ENCODE measurements around the gene SFXN4. TPM values are rescaled to one million over a fixed set of nuclear protein-coding genes. Genes with fewer than 3 reads are reported as not detected.
A peak's percentile ranks its signal among the peaks of the same experiment; 100 is the strongest.

The SFXN4 gene
- total and polyA plus RNA-seq, 9 of the 15 experiments (the other 6 are each of a cell fraction or from before 2014, with no cell fraction given), result 40.1 to 97.8 (median 54.5) TPM

DNA sequence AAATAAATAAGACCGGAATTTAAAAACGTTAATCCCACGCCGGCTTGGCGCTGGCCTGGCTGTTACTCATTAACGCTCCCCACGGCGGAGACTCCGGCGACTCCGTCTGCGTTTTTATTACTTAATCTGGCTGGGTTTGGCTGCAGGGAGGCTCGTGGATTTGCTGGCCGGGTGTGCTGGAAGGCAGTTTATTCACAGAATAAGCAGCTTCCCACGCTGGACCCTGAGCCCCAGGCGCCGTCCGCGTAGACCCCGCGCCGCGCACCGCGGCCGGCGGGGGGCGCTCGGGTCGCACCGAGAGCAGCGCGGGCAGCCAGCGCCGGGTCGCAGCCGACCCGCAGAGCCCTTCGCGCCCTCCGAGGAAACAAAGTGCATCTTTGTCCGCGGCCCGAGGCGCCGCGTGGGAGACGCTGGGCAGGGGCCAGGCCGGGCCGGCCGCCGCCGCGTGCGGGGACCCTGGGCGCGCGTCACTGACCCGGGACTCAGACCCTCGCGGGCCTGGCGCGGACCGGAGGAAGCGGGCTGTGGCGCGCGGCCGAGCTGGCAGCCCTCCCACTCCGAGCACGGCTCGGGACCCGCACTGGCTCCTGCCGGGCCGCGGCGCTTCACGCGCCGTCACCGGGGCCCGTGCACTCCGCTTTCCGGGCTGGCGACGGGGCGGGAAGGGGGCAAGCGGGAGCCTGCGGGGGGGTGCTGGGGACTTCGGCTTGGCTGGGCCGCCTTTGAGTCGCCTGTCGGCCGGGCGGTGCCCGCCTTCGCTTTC is 41.3 kb upstream of the SFXN4 start (continued):
- TF ChIP-seq, protein P1, sequence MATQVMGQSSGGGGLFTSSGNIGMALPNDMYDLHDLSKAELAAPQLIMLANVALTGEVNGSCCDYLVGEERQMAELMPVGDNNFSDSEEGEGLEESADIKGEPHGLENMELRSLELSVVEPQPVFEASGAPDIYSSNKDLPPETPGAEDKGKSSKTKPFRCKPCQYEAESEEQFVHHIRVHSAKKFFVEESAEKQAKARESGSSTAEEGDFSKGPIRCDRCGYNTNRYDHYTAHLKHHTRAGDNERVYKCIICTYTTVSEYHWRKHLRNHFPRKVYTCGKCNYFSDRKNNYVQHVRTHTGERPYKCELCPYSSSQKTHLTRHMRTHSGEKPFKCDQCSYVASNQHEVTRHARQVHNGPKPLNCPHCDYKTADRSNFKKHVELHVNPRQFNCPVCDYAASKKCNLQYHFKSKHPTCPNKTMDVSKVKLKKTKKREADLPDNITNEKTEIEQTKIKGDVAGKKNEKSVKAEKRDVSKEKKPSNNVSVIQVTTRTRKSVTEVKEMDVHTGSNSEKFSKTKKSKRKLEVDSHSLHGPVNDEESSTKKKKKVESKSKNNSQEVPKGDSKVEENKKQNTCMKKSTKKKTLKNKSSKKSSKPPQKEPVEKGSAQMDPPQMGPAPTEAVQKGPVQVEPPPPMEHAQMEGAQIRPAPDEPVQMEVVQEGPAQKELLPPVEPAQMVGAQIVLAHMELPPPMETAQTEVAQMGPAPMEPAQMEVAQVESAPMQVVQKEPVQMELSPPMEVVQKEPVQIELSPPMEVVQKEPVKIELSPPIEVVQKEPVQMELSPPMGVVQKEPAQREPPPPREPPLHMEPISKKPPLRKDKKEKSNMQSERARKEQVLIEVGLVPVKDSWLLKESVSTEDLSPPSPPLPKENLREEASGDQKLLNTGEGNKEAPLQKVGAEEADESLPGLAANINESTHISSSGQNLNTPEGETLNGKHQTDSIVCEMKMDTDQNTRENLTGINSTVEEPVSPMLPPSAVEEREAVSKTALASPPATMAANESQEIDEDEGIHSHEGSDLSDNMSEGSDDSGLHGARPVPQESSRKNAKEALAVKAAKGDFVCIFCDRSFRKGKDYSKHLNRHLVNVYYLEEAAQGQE (IDR thresholded peaks at IDR 0.05; ENCODE audit: borderline replicate concordance), result peak; percentile 80
- TF ChIP-seq, protein P1 (CRISPR knock-in tag; IDR thresholded peaks at IDR 0.05; ENCODE audit: low read depth), result no peak
- no peak for TF ChIP-seq ZNF764 (CRISPR knock-in tag; IDR thresholded peaks at IDR 0.05; ENCODE audit: low read depth)
- no peak for TF ChIP-seq ZNF274 (IDR thresholded peaks at IDR 0.05; ENCODE audit: borderline replicate concordance, low read depth, low read length)
- no peak for TF ChIP-seq CHD2 (IDR thresholded peaks at IDR 0.05; ENCODE audit: low read depth, low read length)
- no peak for TF ChIP-seq ZNF282 (CRISPR knock-in tag; IDR thresholded peaks at IDR 0.05)
- TF ChIP-seq, protein P2, sequence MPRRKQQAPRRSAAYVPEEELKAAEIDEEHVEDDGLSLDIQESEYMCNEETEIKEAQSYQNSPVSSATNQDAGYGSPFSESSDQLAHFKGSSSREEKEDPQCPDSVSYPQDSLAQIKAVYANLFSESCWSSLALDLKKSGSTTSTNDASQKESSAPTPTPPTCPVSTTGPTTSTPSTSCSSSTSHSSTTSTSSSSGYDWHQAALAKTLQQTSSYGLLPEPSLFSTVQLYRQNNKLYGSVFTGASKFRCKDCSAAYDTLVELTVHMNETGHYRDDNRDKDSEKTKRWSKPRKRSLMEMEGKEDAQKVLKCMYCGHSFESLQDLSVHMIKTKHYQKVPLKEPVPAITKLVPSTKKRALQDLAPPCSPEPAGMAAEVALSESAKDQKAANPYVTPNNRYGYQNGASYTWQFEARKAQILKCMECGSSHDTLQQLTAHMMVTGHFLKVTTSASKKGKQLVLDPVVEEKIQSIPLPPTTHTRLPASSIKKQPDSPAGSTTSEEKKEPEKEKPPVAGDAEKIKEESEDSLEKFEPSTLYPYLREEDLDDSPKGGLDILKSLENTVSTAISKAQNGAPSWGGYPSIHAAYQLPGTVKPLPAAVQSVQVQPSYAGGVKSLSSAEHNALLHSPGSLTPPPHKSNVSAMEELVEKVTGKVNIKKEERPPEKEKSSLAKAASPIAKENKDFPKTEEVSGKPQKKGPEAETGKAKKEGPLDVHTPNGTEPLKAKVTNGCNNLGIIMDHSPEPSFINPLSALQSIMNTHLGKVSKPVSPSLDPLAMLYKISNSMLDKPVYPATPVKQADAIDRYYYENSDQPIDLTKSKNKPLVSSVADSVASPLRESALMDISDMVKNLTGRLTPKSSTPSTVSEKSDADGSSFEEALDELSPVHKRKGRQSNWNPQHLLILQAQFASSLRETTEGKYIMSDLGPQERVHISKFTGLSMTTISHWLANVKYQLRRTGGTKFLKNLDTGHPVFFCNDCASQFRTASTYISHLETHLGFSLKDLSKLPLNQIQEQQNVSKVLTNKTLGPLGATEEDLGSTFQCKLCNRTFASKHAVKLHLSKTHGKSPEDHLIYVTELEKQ (CRISPR knock-in tag; IDR thresholded peaks at IDR 0.05), result no peak
- TF ChIP-seq ETV5 (CRISPR knock-in tag; IDR thresholded peaks at IDR 0.05; ENCODE audit: low read depth), result no peak
- TF ChIP-seq, protein P3, sequence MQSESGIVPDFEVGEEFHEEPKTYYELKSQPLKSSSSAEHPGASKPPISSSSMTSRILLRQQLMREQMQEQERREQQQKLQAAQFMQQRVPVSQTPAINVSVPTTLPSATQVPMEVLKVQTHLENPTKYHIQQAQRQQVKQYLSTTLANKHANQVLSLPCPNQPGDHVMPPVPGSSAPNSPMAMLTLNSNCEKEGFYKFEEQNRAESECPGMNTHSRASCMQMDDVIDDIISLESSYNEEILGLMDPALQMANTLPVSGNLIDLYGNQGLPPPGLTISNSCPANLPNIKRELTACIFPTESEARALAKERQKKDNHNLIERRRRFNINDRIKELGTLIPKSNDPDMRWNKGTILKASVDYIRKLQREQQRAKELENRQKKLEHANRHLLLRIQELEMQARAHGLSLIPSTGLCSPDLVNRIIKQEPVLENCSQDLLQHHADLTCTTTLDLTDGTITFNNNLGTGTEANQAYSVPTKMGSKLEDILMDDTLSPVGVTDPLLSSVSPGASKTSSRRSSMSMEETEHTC (IDR thresholded peaks at IDR 0.05), result no peak
- TF ChIP-seq NR0B1 (IDR thresholded peaks at IDR 0.05; ENCODE audit: partially characterized antibody), result no peak
- TF ChIP-seq ZNF165 (CRISPR knock-in tag; IDR thresholded peaks at IDR 0.05; ENCODE audit: borderline replicate concordance), result no peak
- TF ChIP-seq NCOR1 (IDR thresholded peaks at IDR 0.05), result no peak
- peak; percentile 66; the same call in 1 of the 2 replicates for TF ChIP-seq POLR2G (IDR thresholded peaks at IDR 0.05; ENCODE audit: low read depth, low read length)
